IMR-90 (cell line): ENCODE measurements around the gene TIE1. TPM values are rescaled to one million over a fixed set of nuclear protein-coding genes. Genes with fewer than 3 reads are reported as not detected.

Source experiments
- ATAC-seq: fragments of 200-7000 bp; cut with Tn5 transposase; 2 replicates; pipeline ENCODE4 v1.9.1; 2020; ENCODE audit warnings: low read depth, mild to moderate bottlenecking, moderate library complexity
- BruUV-seq: library from RNA; stranded (reverse); fragments of 400-500 nt; replicated peaks from 2 replicates; lab custom pipeline; 2021; lab: Mats Ljungman, UMichigan
- CTCF ChIA-PET: fragments of 300-600 bp; formaldehyde crosslinking; extraction: SDS; loops from one replicate; lab custom pipeline; 2021; ENCODE audit warnings: antibody characterized with exemption; lab: Yijun Ruan, JAX
- POLR2A ChIA-PET: fragments of 300-600 bp; sonication (Branson Sonifier 250); formaldehyde crosslinking; loops from one replicate; lab custom pipeline; 2022; ENCODE audit warnings: antibody characterized with exemption; ENCODE audit not compliant: unreplicated experiment; lab: Charles Lee
- DNase-seq: peaks from one replicate; pipeline ENCODE4 v3.0.0; 2013
- H2AFZ ChIP-seq: replicated peaks from 2 replicates; pipeline ENCODE3; 2013; ENCODE audit warnings: low read length, mild to moderate bottlenecking; ENCODE audit not compliant: poor library complexity
- H2AK5ac ChIP-seq: 2 replicates; pipeline ENCODE4 v1.6.1; 2013; ENCODE audit warnings: low read depth, low read length, inconsistent platforms
- H2AK9ac ChIP-seq: replicated peaks from 2 replicates; pipeline ENCODE3; 2013; ENCODE audit warnings: mild to moderate bottlenecking, low read depth, low read length, moderate library complexity; ENCODE audit not compliant: poor library complexity
- H2BK120ac ChIP-seq: 2 replicates; pipeline ENCODE4 v1.6.1; 2013; ENCODE audit warnings: low read depth, low read length, inconsistent platforms
- H2BK15ac ChIP-seq: 3 replicates; pipeline ENCODE4 v1.6.1; 2013; ENCODE audit warnings: low read depth, low read length, inconsistent platforms
- H2BK20ac ChIP-seq: 2 replicates; pipeline ENCODE4 v1.6.1; 2013; ENCODE audit warnings: low read depth, mild to moderate bottlenecking, inconsistent platforms, low read length, moderate library complexity
- H2BK5ac ChIP-seq: 2 replicates; pipeline ENCODE4 v1.6.1; 2013; ENCODE audit warnings: mild to moderate bottlenecking, low read depth, low read length, inconsistent platforms; ENCODE audit not compliant: poor library complexity, severe bottlenecking
- H3K14ac ChIP-seq: replicated peaks from 2 replicates; pipeline ENCODE4 v1.6.1; 2013; ENCODE audit warnings: low read depth, low read length, inconsistent platforms
- H3K18ac ChIP-seq: 2 replicates; pipeline ENCODE4 v1.6.1; 2013; ENCODE audit warnings: low read depth, low read length, control low read depth
- H3K23ac ChIP-seq: 2 replicates; pipeline ENCODE4 v1.6.1; 2013; ENCODE audit warnings: low read depth, low read length, inconsistent platforms
- H3K27ac ChIP-seq: 2 replicates; pipeline ENCODE4 v1.5.1; 2013; ENCODE audit warnings: mild to moderate bottlenecking, control low read depth, low read length; ENCODE audit not compliant: insufficient read depth
- H3K27me3 ChIP-seq: 2 replicates; pipeline ENCODE4 v1.6.1; 2013; ENCODE audit warnings: low read length; ENCODE audit not compliant: control insufficient read depth, insufficient read depth
- H3K36me3 ChIP-seq: 2 replicates; pipeline ENCODE4 v1.6.1; 2013; ENCODE audit warnings: low read length, mixed read lengths; ENCODE audit not compliant: control insufficient read depth, insufficient read depth
- H3K4ac ChIP-seq: 2 replicates; pipeline ENCODE4 v1.6.1; 2013; ENCODE audit warnings: low read depth, low read length, inconsistent platforms
- H3K4me1 ChIP-seq: 2 replicates; pipeline ENCODE4 v1.6.1; 2013; ENCODE audit warnings: low read length, mixed read lengths; ENCODE audit not compliant: control insufficient read depth, insufficient read depth
- H3K4me2 ChIP-seq: 2 replicates; pipeline ENCODE4 v1.6.1; 2013; ENCODE audit warnings: low read depth, mild to moderate bottlenecking, control low read depth, low read length, moderate library complexity
- H3K4me3 ChIP-seq: 2 replicates; pipeline ENCODE4 v1.5.1; 2013; ENCODE audit warnings: low read depth, mild to moderate bottlenecking, control low read depth, low read length, moderate library complexity; ENCODE audit not compliant: insufficient read depth
- H3K56ac ChIP-seq: 2 replicates; pipeline ENCODE4 v1.6.1; 2013; ENCODE audit warnings: low read length, inconsistent platforms; ENCODE audit not compliant: insufficient read depth; ENCODE audit errors: extremely low read depth
- H3K79me1 ChIP-seq, 2 experiments: 2 replicates each; pipeline ENCODE4 v1.6.1; 2013; ENCODE audit warnings: low read length in 2 of 2, inconsistent platforms in 1 of 2, low read depth in 1 of 2
- H3K9ac ChIP-seq: 2 replicates; pipeline ENCODE4 v1.6.1; 2013; ENCODE audit warnings: low read depth, low read length, control low read depth
- H3K9me1 ChIP-seq: 2 replicates; pipeline ENCODE4 v1.6.1; 2013; ENCODE audit warnings: low read length, inconsistent platforms; ENCODE audit not compliant: insufficient read depth
- H3K9me3 ChIP-seq: 2 replicates; pipeline ENCODE4 v1.6.1; 2013; ENCODE audit warnings: low read length; ENCODE audit not compliant: control insufficient read depth, insufficient read depth
- H4K20me1 ChIP-seq: 2 replicates; pipeline ENCODE4 v1.6.1; 2013; ENCODE audit warnings: low read length, inconsistent platforms; ENCODE audit not compliant: insufficient read depth
- H4K5ac ChIP-seq: 2 replicates; pipeline ENCODE4 v1.6.1; 2013; ENCODE audit warnings: mild to moderate bottlenecking, low read depth, low read length, control low read depth
- H4K8ac ChIP-seq, 2 experiments: 2 replicates each; pipeline ENCODE4 v1.6.1; 2013; ENCODE audit warnings: low read depth in 2 of 2, low read length in 2 of 2, control low read depth in 1 of 2, inconsistent platforms in 1 of 2
- H4K91ac ChIP-seq: 2 replicates; pipeline ENCODE4 v1.6.1; 2013; ENCODE audit warnings: low read depth, low read length, inconsistent platforms; ENCODE audit not compliant: insufficient read depth
- CEBPB ChIP-seq: IDR thresholded peaks from 2 replicates; pipeline ENCODE4 v1.6.1; 2012; ENCODE audit warnings: low read depth, low read length, improper control_type of control experiment
- CHD1 ChIP-seq: IDR thresholded peaks from 2 replicates; pipeline ENCODE4 v1.6.1; 2012; ENCODE audit warnings: low read depth, low read length, improper control_type of control experiment
- ELK1 ChIP-seq: fragments of 150-350 bp; IDR thresholded peaks from 2 replicates; pipeline ENCODE4 v1.6.1; 2016; ENCODE audit warnings: low read depth, mild to moderate bottlenecking, low read length, moderate library complexity, borderline replicate concordance
- FOS ChIP-seq: fragments of 150-350 bp; IDR thresholded peaks from 2 replicates; pipeline ENCODE4 v1.6.1; 2016; ENCODE audit warnings: low read depth, low read length
- MAFK ChIP-seq: IDR thresholded peaks from 2 replicates; pipeline ENCODE4 v1.6.1; 2012; ENCODE audit warnings: low read depth, low read length, improper control_type of control experiment
- MAZ ChIP-seq: IDR thresholded peaks from 2 replicates; pipeline ENCODE4 v1.6.1; 2012; ENCODE audit warnings: low read depth, mild to moderate bottlenecking, low read length, improper control_type of control experiment, moderate library complexity, borderline replicate concordance
- MXI1 ChIP-seq: IDR thresholded peaks from 2 replicates; pipeline ENCODE4 v1.6.1; 2012; ENCODE audit warnings: low read depth, mild to moderate bottlenecking, low read length, moderate library complexity, borderline replicate concordance
- NFE2L2 ChIP-seq: fragments of 150-350 bp; IDR thresholded peaks from 2 replicates; pipeline ENCODE4 v1.6.1; 2016; ENCODE audit warnings: low read depth, mild to moderate bottlenecking, low read length
- POLR2A ChIP-seq: IDR thresholded peaks from 2 replicates; pipeline ENCODE4 v1.6.1; 2012; ENCODE audit warnings: mild to moderate bottlenecking, low read depth, low read length
- RAD21 ChIP-seq: IDR thresholded peaks from 2 replicates; pipeline ENCODE4 v1.6.1; 2012; ENCODE audit warnings: low read length, improper control_type of control experiment
- RCOR1 ChIP-seq: IDR thresholded peaks from 2 replicates; pipeline ENCODE4 v1.6.1; 2012; ENCODE audit warnings: mild to moderate bottlenecking, low read length, improper control_type of control experiment; ENCODE audit not compliant: insufficient replicate concordance
- RFX5 ChIP-seq: IDR thresholded peaks from 2 replicates; pipeline ENCODE4 v1.8.0; 2012; ENCODE audit warnings: low read depth, mild to moderate bottlenecking, low read length, moderate library complexity
- SMC3 ChIP-seq: fragments of 150-350 bp; IDR thresholded peaks from 2 replicates; pipeline ENCODE4 v1.6.1; 2016; ENCODE audit warnings: low read depth, mild to moderate bottlenecking, antibody characterized with exemption, low read length, moderate library complexity
- WGBS, 2 experiments: methylation state at CpG; one replicate each; pipeline versions ENCODE4 v1.1.5 to v1.1.7; 2013; ENCODE audit warnings: missing lambda C conversion rate in 2 of 2; ENCODE audit not compliant: insufficient read length in 1 of 2; ENCODE audit errors: extremely low coverage in 2 of 2; 5-methylcytosine and 5-hydroxymethylcytosine counted together
- dilution Hi-C: fragments of 300-500 bp; cut with HindIII; formaldehyde crosslinking; loops from one replicate; pipeline ENCODE4 v1.14.3; 2018; ENCODE audit warnings: low sequenced_read_pairs; ENCODE audit not compliant: unreplicated experiment
- in situ Hi-C: fragments of 300-500 bp; cut with MboI; formaldehyde crosslinking; loops from 3 replicates; pipeline ENCODE4 v1.14.3; 2019; ENCODE audit warnings: low sequenced_read_pairs, inconsistent platforms, mixed read lengths
- intact Hi-C: fragments of 100-400 bp; cut with micrococcal nuclease; formaldehyde crosslinking; loops from 2 replicates; pipeline ENCODE4 v1.10.0; 2022
- polyA plus RNA-seq, 3 experiments: library from polyadenylated mRNA; depleted of rRNA; stranded (reverse); fragments of >200 nt; gene quantifications; 2 replicates each; pipeline ENCODE4 v1.2.3, GENCODE V29; 2012; ENCODE audit warnings: low replicate concordance in 1 of 3
- total RNA-seq: library from RNA; depleted of rRNA; stranded (reverse); fragments of >200 nt; gene quantifications from 2 replicates; pipeline ENCODE4 v1.2.3, GENCODE V29; 2012

TIE1 gene
- total and polyA plus RNA-seq, 2 of the 4 experiments (the other 2 are of a cell fraction), result 2.3 to 7.5 TPM

DNA sequence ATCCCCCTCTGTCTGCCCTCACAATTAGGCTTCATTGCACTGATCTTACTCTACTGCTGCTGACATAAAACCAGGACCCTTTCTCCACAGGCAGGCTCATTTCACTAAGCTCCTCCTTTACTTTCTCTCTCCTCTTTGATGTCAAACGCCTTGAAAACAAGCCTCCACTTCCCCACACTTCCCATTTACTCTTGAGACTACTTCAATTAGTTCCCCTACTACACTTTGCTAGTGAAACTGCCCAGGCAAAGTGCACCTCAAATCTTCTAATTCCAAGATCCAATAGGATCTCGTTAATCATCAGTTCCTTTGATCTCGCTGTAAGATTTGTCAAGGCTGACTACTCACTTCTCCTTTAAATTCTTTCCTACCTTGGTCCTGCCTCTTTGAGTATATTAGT lies 52.1 kb downstream of the TIE1 start:
- no peak overlapping the region for H3K14ac ChIP-seq
- CTCF ChIA-PET, result no interaction called here
- intact Hi-C loops (no loop called here), in situ Hi-C loops (loop anchor here (10.0 kb wide), 1 partner anchor 118 kb away; no protein-coding TSS in a partner anchor), dilution Hi-C loops (no loop called here)
- ATAC-seq (no peak), DNase-seq (no peak)
- POLR2A ChIA-PET, result interaction anchor here (0.6 kb wide), 1 partner anchor 146 kb away, joined by 5 read pairs; no protein-coding TSS in a partner anchor
- H3K4me1 ChIP-seq, result peaks cover 18% of the 10 kb centered on the region
- no peak overlapping the region for H2AFZ ChIP-seq
- H2AK5ac ChIP-seq, result peak overlapping the region; percentile 87; the same call in 1 of the 2 replicates
- no peak overlapping the region for H3K4ac ChIP-seq
- H2BK15ac ChIP-seq, result peak overlapping the region; percentile 72; the same call in 1 of the 3 replicates
- 0 out of 2 replicates have a peak, but pooled peaks cover 5% of the 10 kb centered on the region for H3K27me3 ChIP-seq
- H3K36me3 ChIP-seq, result no peaks in the 10 kb centered on the region
- peak overlapping the region; percentile 34; the same call in 1 of the 2 replicates for H2BK120ac ChIP-seq
- H4K20me1 ChIP-seq, result peaks cover 3% of the 10 kb centered on the region; the same call in 1 of the 2 replicates
- H3K9me3 ChIP-seq, result no peaks in the 10 kb centered on the region
- no peak overlapping the region for H3K4me2 ChIP-seq
- no peak overlapping the region for H2AK9ac ChIP-seq
- no peak overlapping the region for H3K9ac ChIP-seq
- H3K27ac ChIP-seq, result no peak overlapping the region
- H4K91ac ChIP-seq, result peak overlapping the region; percentile 9; the same call in 1 of the 2 replicates
- H4K5ac ChIP-seq, result no peak overlapping the region
- WGBS, 2 experiments, result 40% methylated on average over 1 of the region's 3 CpGs; no CpG with 5 or more reads in 1 of the 2 experiments
- H3K4me3 ChIP-seq, result no peak overlapping the region
- H3K23ac ChIP-seq, result no peak overlapping the region
- no peak overlapping the region for H3K56ac ChIP-seq
- TF ChIP-seq RAD21 (no peak), MXI1 (no peak), CEBPB (no peak), FOS (no peak), RCOR1 (no peak), CHD1 (no peak), SMC3 (no peak), ELK1 (no peak), POLR2A (no peak), MAZ (no peak), NFE2L2 (no peak), MAFK (no peak), RFX5 (no peak)
- BruUV-seq, result no TSS peak
- H2BK5ac ChIP-seq, result peak overlapping the region; percentile 9
- H3K9me1 ChIP-seq, result peaks cover 13% of the 10 kb centered on the region
- H4K8ac ChIP-seq, result no peak overlapping the region
- no peak overlapping the region for H3K18ac ChIP-seq
- H2BK20ac ChIP-seq, result 0 out of 2 replicates have a peak overlapping the region, but pooled peaks have one; percentile 18
- H3K79me1 ChIP-seq, result peaks cover 0 to 2% of the 10 kb centered on the region in 2 experiments; a peak in 2 of 4 replicates
